ENCODE measurements around the gene RAB3B.
"Not testable (repeated sequence)": the region's sequence is repeated elsewhere in the genome, so short reads cannot be mapped to it uniquely, and the experiment has no call there.

RAB3B gene, protein sequence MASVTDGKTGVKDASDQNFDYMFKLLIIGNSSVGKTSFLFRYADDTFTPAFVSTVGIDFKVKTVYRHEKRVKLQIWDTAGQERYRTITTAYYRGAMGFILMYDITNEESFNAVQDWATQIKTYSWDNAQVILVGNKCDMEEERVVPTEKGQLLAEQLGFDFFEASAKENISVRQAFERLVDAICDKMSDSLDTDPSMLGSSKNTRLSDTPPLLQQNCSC

DNA sequence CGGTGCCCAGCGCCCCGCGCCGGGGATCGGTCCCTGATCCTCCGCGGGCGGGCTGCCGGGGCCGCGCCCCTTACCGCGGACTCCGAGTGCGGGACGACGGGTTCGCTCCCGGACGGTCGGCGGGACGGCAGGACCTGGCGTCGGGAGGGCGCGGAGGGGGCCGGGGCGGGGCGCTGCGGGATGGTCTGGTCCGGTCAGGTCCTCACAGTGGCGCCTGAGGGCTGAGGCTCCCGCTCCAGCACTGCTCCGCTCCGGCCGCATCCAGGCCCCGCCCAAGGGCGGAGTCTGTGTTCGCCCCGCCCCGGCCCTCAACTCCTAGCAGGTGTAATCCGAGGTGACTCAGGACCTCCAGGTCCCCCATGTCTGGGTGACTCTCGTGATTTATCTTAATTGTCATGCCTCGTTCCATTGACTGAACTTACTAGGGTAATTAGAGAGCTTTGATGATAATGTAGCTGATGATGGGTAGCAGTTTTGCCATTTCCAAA lies at the start of gene RAB3B:
RAB3B (minus strand) TSS at position 223 of the 488 bp plus-strand sequence. CDS start 13,583 bp downstream, outside the sequence.
- peak; percentile 26 for DNase-seq

DNA sequence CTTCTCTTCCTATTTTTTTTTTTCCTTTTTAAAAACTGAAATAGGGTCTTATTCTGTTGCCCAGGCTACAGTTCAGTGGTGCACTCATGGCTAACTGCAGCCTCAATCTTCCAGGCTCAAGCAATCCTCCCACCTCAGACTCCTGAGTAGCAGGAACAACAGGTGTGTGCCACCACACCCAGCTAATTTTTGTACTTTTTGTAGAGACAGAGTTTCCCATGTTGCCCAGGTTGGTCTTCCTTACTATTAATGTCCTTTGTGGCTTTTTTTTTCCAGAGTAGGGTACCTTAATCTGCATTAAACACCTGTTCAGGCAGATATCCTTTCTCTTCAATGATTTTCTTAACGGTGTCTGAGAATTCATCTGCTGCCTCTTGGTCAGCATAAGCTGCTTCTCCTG lies 47.4 kb upstream of the RAB3B start:
- DNase-seq = no peak

DNA sequence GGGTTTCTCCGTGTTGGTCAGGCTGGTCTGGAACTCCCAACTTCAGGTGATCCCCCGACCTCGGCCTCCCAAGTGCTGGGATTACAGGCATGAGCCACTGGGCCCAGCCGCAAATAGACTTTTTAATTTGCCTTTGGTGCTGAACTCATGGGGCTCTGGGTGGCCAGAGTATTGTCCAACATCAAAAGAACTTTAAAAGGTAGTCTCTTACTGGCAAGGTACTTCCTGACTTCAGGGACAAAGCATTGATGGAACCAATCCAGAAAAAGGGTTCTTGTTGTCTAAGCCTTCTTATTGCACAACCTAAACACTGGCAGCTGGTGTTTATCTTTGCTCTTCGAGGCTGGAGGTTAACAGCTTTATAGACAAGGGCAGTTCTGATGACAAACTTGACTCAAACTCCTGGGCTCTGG lies 46.9 kb upstream of the RAB3B start:
- DNase-seq = no peak

DNA sequence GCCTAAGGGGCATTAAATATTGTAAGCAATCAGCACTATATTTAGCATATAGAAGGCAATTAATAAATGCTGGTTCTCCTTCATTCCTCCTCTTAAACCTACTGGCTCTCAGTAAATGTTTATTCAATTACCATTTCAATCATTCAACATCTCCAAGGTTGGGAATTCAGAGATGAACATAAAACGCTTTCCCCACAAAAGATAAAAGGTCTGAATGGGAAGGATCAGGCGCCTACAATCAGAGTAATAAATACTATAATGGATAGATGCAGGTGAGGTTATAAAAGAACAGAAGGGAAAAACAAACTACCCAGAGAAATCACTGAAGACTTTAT lies 43.5 kb upstream of the RAB3B start:
- DNase-seq = no peak

DNA sequence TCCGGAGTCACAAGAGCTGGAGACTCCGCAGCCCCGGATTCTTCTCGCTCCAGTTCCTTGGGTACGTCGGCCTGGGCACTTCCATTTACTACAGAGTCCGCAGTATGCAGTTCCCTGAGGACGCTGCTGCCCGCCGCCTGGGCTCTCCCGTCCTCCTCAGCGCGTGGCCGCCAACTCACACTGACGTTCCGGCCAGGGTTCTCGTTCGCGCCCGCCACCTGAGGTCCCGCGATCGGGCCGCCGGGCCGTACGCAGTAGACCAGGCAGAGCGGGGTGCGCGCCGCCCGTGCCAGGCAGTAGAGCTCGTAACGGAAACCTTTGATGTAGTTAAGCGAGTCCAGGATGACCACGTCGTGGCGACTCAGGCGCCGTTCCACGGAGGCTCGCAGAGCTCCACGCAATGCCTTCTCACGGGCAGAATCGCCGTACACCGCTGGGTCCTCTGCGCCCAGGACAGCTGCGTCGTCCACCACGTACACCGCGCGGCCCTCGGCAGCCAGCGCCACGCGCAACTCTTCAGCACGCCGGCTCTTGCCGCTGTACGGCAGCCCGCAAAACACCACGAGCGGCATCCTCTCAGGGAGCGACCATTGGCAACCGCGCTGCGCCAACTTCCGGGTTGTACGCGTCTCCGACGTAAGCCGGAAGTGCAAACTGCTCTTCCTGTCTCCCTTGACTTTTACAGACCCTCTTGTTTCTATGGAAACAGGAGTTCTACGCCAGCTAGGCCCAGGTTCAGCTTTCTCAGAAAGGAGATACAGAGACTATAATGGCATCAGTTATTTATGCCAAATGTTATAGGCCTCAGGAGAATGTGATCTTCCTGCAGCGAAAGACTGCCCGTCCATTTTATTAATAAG lies 42.9 kb upstream of the RAB3B start, which contains the start of gene KTI12:
KTI12 (minus strand) TSS at position 621 of the 860 bp plus-strand sequence; CDS start at position 572, 49 bp downstream.
- peak; percentile 82 for DNase-seq

DNA sequence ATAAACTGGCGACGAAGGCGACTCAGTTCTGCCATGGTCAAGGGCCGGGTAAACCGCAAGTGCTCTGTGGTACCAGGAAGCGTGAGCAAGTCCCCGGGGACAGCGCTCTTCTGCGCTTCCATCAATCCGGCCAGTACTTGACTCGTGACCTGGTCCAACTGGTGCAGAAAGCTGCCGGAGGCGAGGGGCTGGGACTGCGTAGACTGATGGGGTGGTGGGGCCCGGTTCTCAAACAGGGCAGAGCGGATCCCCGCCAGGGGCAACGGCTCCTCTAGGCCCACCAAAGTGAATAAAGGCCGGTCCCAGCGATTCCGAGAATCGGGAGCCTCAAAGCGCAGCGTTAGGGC lies 42.3 kb upstream of the RAB3B start:
- DNase-seq = no peak

DNA sequence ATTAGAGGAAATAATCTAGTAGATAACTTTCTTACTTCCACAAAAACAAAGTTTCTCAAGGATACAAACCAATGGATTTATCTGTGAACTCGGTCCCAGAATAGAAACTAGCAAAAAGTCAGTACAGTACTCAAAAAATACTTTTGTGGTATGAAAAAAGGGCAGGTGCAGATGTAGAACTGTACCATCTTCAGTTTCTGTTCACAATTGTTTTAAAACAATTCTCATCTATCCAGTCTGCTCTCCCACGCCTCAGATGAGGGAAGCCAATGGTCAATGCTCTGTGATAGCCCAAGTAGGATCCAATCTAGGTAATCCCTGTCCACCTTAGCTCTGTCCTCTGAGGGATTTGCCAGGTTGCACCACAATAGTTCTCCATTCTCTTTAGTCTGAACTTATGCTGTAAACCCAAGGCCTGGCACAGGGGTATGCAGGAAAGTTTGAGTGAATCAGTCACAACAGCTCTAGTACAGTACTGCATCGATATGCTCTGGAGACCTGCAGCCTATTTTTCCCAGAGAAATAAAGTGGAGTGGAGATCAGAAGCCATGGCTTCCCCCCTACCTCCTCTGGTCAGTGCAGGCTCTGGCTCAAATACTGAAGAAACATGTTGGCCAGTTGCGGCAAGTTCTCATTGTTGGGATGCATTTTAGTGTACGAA lies 41.8 kb upstream of the RAB3B start:
- DNase-seq = no peak

DNA sequence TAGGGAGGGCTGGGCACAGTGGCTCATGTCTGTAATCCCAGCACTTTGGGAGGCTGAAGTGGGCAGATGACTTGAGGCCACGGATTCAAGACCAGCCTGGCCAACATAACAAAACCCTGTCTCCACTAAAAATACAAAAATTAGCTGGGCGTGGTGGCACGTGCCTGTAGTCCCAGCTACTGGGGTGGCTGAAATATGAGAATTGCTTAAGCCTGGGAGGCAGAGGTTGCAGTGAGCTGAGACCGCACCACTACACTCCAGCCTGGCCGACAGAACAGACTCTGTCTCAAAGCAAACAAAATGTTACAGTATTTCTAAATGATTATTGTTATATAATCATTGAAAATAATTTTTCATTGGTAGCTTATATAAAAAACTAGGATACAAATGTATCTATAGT lies 38.3 kb upstream of the RAB3B start:
- DNase-seq = not testable (repeated sequence)

DNA sequence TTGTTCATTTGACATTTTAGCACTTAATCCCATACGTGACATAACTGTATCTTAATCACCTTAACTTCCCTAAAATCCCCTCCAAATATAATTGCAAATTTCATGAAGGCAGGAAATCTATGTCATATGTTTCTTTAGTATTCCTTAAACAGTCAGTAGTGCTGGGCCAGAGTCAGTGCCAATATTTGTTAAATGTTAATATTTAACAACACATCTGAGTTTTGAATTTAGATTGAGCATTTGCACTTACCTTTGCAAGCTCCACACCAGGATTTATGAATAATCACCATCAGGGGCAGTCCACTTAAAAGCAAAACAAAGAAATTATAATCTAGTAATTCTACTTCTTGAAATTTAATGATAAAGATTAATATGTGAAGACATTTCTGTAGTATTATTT lies 37.8 kb upstream of the RAB3B start:
- DNase-seq = no peak

DNA sequence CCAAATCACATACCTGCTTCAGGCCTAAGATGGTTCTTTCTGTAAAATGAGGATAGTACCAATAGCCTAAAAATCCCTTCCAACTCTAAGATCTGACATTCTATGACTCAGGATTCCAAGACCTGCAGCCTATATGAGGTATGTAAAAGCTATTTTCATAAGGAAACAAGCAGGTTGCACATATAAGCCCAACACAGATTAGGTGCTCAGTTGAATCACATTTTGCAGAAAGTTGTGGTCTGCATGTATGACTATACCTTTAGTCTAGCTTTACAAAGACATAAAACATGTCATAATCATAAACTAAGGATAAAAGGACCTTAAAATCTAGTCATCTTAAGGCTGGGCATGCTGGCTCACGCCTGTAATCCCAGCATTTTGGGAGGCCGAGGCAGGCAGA lies 35.8 kb upstream of the RAB3B start:
- no peak for DNase-seq

DNA sequence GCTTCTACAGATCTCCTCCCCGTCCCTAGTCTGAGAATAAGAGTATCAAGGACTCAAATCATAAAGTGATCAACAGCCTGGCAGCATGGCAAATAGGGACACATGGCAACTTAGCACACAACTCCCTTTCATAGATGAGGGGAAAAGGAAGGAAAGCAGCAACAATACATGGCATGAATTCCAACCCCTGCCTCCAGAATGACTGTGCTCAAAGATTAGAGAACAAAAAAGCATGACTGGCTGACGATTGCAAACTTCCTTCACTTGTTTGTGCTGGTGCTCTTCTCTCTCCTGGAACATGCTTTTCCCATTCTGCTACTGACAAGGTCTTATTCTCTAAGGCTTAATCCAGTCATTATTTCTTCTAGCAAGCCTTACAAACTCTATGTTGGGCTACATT lies 31.6 kb upstream of the RAB3B start:
- DNase-seq = no peak

DNA sequence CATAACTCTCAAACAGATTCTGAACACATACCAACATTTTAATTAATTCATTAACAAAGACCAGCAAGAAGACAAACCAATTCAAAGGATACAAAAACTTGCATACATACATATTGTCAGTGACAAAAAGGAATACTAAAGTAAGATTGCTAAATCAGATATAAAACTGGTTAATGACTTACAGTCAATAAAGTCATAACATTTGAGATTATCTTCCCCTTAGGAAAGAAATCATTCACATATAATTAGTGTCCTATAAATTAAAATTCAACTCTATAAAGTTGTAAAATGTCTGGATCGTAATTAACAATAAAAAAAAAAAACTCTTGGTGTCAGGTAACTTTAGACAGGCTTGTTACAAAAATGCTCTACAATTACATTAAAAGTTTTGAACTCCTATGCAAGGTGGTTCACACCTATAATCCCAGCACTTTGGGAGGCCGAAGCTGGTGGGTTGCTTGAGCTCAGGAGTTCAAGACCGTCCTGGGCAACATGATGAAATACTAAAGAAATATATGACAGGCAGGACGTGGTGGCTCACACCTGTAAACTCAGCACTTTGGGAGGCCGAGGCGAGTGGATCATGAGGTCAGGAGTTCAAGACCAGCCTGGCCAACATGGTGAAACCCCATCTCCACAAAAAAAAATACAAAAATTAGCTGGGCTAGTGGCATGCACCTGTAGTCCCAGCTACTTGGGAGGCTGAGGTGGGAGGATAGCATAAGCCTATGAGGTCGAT lies 17.7 kb upstream of the RAB3B start:
- DNase-seq = no peak

DNA sequence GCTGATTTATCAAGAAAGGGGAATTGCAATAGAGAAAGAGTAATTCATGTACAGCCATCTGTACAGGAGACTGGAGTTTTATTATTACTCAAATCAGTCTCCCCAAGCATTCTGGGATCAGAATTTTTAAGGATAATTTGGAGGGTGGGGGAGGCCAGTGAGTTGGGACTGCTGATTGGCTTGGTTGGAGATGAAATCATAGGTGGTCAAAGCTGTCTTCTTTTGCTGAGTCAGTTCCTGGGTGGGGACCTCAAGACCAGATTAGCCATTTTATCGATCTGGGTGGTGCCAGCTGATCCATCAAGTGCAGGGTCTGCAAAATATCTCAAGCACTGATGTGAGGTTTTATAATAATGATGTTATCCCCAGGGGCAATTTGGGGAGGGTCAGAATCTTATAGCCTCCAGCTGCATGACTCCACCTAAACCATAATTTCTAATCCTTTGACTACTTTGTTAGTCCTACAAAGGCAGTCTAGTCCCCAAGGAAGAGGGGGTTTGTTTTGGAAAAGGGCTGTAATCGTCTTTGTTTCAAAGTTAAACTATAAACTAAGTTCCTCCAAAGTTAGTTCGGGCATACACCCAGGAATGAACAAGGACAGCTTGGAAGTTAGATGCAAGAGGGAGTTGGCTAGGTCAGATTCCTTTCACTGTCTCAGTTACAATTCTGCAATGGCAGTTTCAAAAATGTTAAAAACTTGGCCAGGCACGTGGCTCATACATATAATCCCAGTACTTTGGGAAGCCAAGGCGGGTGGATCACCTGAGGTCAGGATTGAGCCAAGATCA lies 16.9 kb upstream of the RAB3B start:
- no peak for DNase-seq

DNA sequence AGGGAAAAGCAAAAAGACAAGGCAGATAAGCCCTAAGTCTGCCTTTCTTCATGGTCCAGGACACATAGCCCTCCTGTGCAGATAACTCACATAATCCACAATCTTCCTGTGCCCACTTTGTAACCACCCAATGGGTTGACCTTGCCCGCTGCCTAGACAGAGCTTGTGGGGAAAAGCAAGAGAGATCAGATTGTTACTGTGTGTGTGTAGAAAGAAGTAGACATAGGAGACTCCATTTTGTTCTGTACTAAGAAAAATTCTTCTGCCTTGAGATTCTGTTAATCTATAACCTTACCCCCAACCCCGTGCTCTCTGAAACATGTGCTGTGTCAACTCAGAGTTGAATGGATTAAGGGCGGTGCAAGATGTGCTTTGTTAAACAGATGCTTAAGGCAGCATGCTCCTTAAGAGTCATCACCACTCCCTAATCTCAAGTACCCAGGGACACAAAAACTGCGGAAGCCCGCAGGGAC lies 15.6 kb upstream of the RAB3B start:
- not testable (repeated sequence) for DNase-seq

DNA sequence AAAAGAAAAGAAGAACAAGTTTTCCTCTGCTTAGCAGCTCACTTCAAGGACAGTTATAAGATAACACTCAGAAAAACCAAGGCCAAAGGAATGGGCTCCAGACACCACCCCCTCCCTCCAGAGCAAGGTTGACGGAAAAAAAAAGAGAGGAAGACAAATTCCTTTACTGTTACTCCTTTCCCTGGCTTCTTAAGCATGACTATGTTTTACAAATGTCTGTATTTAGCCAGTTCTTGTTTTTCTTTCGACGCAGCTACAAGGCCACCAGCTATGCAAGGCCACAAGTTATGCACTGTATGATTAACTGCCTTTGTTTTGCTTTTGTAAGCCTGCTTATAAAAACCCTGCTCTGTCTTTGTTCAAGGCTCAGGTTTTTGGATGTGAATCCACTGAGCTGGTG lies 15.0 kb upstream of the RAB3B start:
- not testable (repeated sequence) for DNase-seq

DNA sequence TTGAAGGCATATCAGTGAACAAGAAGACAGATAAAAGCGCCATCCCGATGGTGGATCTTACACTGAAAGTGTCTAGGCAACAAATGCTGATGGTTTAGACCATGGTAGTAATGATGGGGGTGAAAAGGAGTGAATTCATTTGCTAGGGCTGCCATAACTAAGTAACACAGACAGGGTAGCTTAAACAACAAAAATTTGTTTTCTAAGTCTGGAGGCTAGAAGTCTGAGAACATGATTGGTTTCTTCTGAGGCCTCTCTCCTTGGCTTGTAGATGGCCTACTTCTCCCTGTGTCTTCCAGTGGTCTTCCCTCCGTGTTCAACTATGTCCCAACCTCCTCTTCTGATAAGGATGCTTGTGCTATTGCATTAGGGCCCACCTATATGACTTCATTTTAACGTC lies 13.4 kb upstream of the RAB3B start:
- no peak for DNase-seq

DNA sequence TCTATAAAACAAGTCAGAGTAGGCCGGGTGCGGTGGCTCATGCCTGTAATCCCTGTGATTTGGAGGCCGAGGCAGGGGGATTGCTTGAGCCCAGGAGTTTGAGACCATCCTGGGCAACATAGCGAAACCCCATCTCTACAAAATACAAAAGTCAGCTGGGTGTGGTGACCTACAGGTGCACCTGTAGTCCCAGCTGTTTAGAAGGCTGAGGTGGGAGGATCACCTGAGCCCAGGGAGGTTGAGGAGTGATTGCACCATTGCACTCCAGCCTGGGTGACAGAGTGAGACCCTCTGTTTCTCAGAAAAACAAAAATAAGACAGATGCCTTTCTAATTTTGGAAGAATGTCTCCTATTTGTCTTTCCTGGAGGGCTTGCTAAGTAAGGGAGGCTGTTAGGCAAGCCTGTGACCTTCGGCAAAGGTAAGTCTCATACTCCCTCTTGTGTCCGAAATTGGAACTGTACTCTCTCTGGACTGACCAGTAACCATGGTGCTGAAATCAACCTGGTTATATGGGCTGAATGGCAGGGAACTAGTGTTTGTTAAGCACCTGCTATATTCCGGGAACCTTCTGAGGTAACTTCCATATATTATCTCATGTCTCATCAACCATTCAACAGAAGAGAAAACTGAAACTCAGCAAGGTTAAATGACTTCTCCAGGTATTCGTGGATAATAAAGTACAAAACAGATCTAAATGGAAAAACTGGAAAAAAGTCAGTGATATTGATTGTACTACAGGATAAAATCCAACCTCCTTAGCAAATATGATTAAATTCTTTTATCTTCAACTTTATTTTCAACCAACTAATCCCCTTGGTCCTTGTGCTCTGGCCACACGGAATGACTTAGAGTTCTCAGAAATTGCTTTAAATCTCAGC lies 11.8 kb upstream of the RAB3B start:
- peak; percentile 79 for DNase-seq

DNA sequence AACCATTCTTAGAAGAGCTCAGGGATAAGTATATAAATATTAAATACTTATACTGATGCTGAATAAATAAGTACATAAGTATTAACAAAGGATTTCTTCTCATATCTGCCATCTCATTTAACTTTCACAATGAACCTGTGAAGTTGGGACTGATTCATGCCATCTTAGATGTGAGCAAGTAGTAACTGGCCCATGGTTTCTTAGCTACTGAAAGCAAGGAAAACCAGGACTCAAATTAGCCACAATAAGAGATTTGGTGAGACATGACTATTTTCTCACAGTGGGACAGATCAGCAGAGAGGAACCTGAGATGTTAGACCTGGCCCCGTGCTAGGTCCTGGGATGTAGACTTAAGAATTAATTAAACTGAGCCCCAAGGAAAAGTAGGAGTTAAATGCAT lies 8.2 kb upstream of the RAB3B start:
- DNase-seq = no peak

DNA sequence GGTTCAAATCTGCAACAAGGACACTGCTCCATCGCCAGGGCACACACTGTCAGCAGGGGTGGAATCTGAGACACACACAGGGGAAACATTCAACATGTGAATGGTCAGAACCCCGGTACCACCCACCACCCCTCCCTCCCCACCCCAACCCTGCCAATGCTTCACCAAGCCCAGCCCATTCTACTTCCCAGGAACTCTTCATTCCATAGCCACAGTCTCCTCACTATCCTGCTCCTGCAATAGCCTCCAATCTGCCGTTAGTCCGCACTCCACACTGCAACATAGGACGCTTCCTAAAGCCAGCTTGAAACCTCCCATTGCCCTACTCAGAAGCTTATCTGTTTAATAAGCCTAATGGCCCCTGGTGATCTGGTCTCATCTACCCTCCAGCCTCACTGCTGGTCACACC lies 7.5 kb upstream of the RAB3B start:
- no peak for DNase-seq

DNA sequence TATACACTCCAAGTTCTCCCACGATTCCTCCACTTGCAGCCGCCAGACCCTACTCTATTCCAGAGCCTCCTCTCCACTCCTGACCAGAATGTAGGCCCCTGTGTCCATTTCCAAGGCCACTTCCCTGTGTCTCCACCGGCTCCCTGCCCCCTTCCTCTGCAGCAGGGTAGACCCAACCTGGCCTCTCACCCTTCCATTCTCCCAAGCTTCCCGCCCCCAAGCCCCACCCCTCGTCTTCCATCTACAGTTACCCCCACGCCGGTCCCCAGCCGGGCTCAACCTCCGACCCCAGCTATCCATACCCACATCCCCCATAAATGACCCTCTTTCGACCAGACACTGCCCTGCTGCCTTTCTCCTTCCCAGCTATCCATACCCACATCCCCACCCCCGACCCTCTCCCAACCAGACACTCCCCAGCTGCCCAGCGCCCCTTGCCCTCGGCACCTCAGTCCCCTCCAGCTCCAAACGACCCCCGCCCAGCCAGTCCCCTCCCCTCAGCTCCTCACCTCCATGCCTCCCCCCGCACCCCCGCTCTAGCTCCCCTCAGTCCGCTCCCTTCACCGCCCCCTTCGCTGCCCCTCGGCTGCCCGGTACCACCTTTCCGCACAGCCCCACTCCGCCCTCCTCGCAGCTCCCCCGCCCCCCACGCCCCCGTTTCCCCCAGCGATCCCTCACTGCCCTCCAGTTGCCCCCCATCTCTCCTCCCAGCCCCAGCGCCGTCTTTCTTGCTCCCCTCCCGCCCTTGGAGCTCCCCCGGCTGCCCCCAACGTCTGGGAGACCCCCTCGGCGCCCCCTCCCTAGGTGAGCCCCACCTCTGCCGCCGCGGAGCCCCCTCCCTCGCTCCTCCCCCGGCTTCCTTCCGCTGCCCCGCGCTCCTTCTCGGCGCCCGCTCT lies 670 bp downstream of the RAB3B start:
- DNase-seq = no peak
